PC-9 (cell line): ENCODE results near the gene COL5A1. TPM values are rescaled to one million over a fixed set of nuclear protein-coding genes. Genes with fewer than 3 reads are reported as not detected.

Experiments used
- BruUV-seq: library from RNA; stranded (reverse); fragments of 400-500 nt; replicated peaks from 2 replicates; lab custom pipeline; 2021; lab: Mats Ljungman, UMichigan
- CTCF ChIA-PET: fragments of 300-600 bp; sonication (Branson Sonifier 250); formaldehyde crosslinking; loops from one replicate; lab custom pipeline; 2022; ENCODE audit warnings: antibody characterized with exemption; lab: Charles Lee
- POLR2A ChIA-PET: fragments of 300-600 bp; sonication (Branson Sonifier 250); formaldehyde crosslinking; loops from one replicate; lab custom pipeline; 2022; ENCODE audit warnings: antibody characterized with exemption; ENCODE audit not compliant: unreplicated experiment; lab: Charles Lee
- DNase-seq, 2 experiments: peaks; one replicate each; pipeline versions ENCODE4 v3.0.0 to v3.0.0-alpha.2; 2015 to 2022; ENCODE audit warnings: mixed read lengths in 1 of 2
- H2AFZ ChIP-seq: fragments of 200-600 bp; sonication (generic); 2 replicates; pipeline ENCODE4 v1.8.1; 2017; ENCODE audit warnings: antibody characterized with exemption
- H3F3A ChIP-seq: fragments of 200-600 bp; sonication (generic); 2 replicates; pipeline ENCODE4 v1.8.1; 2017; ENCODE audit warnings: antibody characterized with exemption, mild to moderate bottlenecking, low read depth; ENCODE audit not compliant: insufficient read depth
- H3K27ac ChIP-seq: fragments of 200-600 bp; sonication (generic); 2 replicates; pipeline ENCODE4 v1.6.1; 2016; ENCODE audit warnings: mixed run types
- H3K27me3 ChIP-seq: fragments of 200-600 bp; sonication (generic); 2 replicates; pipeline ENCODE4 v1.6.1; 2016; ENCODE audit warnings: low read depth, mixed run types; ENCODE audit not compliant: insufficient read depth
- H3K36me3 ChIP-seq: fragments of 200-600 bp; sonication (generic); 2 replicates; pipeline ENCODE4 v1.6.1; 2016; ENCODE audit warnings: low read depth, mixed run types
- H3K4me1 ChIP-seq: fragments of 200-600 bp; sonication (generic); replicated peaks from 2 replicates; pipeline ENCODE4 v1.6.1; 2016; ENCODE audit warnings: mixed run types; ENCODE audit not compliant: insufficient read depth
- H3K4me2 ChIP-seq: fragments of 200-600 bp; sonication (generic); 2 replicates; pipeline ENCODE4 v1.6.1; 2017; ENCODE audit warnings: mixed run types
- H3K4me3 ChIP-seq: fragments of 200-600 bp; sonication (generic); 2 replicates; pipeline ENCODE4 v1.6.1; 2016; ENCODE audit warnings: mixed run types
- H3K79me2 ChIP-seq: fragments of 200-600 bp; sonication (generic); 2 replicates; pipeline ENCODE4 v1.6.1; 2017; ENCODE audit warnings: low read depth, mixed run types
- H3K9me2 ChIP-seq: fragments of 200-600 bp; sonication (generic); 2 replicates; pipeline ENCODE4 v1.8.1; 2017; ENCODE audit warnings: mild to moderate bottlenecking; ENCODE audit not compliant: insufficient read depth
- H3K9me3 ChIP-seq: fragments of 200-600 bp; sonication (generic); 2 replicates; pipeline ENCODE4 v1.8.1; 2016; ENCODE audit warnings: low read depth; ENCODE audit not compliant: insufficient read depth
- H4K20me1 ChIP-seq: fragments of 200-600 bp; sonication (generic); 2 replicates; pipeline ENCODE4 v1.8.1; 2017; ENCODE audit not compliant: insufficient read depth
- CTCF ChIP-seq: fragments of 200-600 bp; sonication (generic); conservative IDR thresholded peaks from 2 replicates; pipeline ENCODE4 v1.6.1; 2017; ENCODE audit warnings: mixed run types, antibody characterized with exemption, mild to moderate bottlenecking, moderate library complexity
- EZH2 ChIP-seq: fragments of 200-600 bp; sonication (generic); IDR thresholded peaks from 2 replicates; pipeline ENCODE4 v1.8.0; 2017; ENCODE audit warnings: antibody characterized with exemption, low read depth
- intact Hi-C: fragments of 100-400 bp; cut with micrococcal nuclease; formaldehyde crosslinking; loops from one replicate; pipeline ENCODE4 v1.10.0; 2022; ENCODE audit not compliant: unreplicated experiment
- total RNA-seq: library from RNA; stranded (reverse); gene quantifications from 2 replicates; pipeline ENCODE4 v1.2.3, GENCODE V29; 2021

COL5A1 gene
- total RNA-seq, 1 experiment from 2014 or later: 15.2 TPM

- TF ChIP-seq EZH2 (no peak), CTCF (no peak)
- H3K4me2 ChIP-seq: no peak overlapping the region
Observed at GRCh38 chr9:134617246-134617645, 24.4 kb upstream of the COL5A1 start.

GRCh38 chr9:134617836-134618162 is 23.8 kb upstream of the COL5A1 start:
- H2AFZ ChIP-seq: no peak overlapping the region
- no peak overlapping the region for H3K4me3 ChIP-seq
- ChIA-PET POLR2A (no interaction called here), CTCF (no interaction called here)
- no TSS peak for BruUV-seq
- H3K79me2 ChIP-seq: no peaks in the 10 kb centered on the region
- no peaks in the 10 kb centered on the region; the same call in 1 of the 2 replicates for H3K9me3 ChIP-seq
- no peaks in the 10 kb centered on the region for H3K4me1 ChIP-seq
- no peak overlapping the region for H3K27ac ChIP-seq
- DNase-seq: no peak
- no peaks in the 10 kb centered on the region for H3K9me2 ChIP-seq
- H3K36me3 ChIP-seq: no peaks in the 10 kb centered on the region
- H3F3A ChIP-seq: no peaks in the 10 kb centered on the region
- H4K20me1 ChIP-seq: no peaks in the 10 kb centered on the region
- H3K4me2 ChIP-seq: no peak overlapping the region
- intact Hi-C loops: no loop called here
- peaks cover 18% of the 10 kb centered on the region; the same call in 1 of the 2 replicates for H3K27me3 ChIP-seq
- no peak for TF ChIP-seq CTCF
- no peak for TF ChIP-seq EZH2

More at GRCh38 chr9:134617246-134617645, 24.4 kb upstream of the COL5A1 start:
- Histone ChIP-seq H3K79me2 (no peaks in the 10 kb centered on the region), H3K27me3 (peaks cover 18% of the 10 kb centered on the region; the same call in 1 of the 2 replicates), H3K9me2 (no peaks in the 10 kb centered on the region), H3K36me3 (no peaks in the 10 kb centered on the region), H4K20me1 (no peaks in the 10 kb centered on the region), H3K27ac (no peak overlapping the region), H2AFZ (no peak overlapping the region), H3F3A (no peaks in the 10 kb centered on the region), H3K9me3 (peaks cover 4% of the 10 kb centered on the region; the same call in 1 of the 2 replicates), H3K4me3 (no peak overlapping the region), H3K4me1 (no peaks in the 10 kb centered on the region)
- no TSS peak for BruUV-seq
- ChIA-PET POLR2A (no interaction called here), CTCF (no interaction called here)
- no peak for DNase-seq
- intact Hi-C loops: no loop called here

GRCh38 chr9:134618163-134618832 is 23.3 kb upstream of the COL5A1 start:
- Histone ChIP-seq H3K36me3 (no peaks in the 10 kb centered on the region), H3K4me1 (no peaks in the 10 kb centered on the region), H2AFZ (no peak overlapping the region), H3K27ac (no peak overlapping the region), H3K4me2 (no peak overlapping the region), H3K9me2 (no peaks in the 10 kb centered on the region), H3K4me3 (no peak overlapping the region), H3F3A (no peaks in the 10 kb centered on the region), H3K9me3 (no peaks in the 10 kb centered on the region), H3K27me3 (peaks cover 18% of the 10 kb centered on the region; the same call in 1 of the 2 replicates), H4K20me1 (no peaks in the 10 kb centered on the region), H3K79me2 (no peaks in the 10 kb centered on the region)
- TF ChIP-seq CTCF: no peak
- intact Hi-C loops: no loop called here
- no TSS peak for BruUV-seq
- DNase-seq: no peak
- ChIA-PET CTCF (no interaction called here), POLR2A (no interaction called here)
